ENCODE measurements around the gene P2RX5.
A peak's percentile ranks its signal among the peaks of the same experiment; 100 is the strongest.

Gene P2RX5

GRCh38 chr17:3647769-3648555 is 48.0 kb downstream of the P2RX5 start:
- DNase-seq: peak; percentile 0

- DNase-seq: no peak
Measured at GRCh38 chr17:3647251-3647650, 48.7 kb downstream of the P2RX5 start.

- no peak for DNase-seq
Measured at GRCh38 chr17:3645310-3645709, 50.6 kb downstream of the P2RX5 start.

GRCh38 chr17:3643889-3644349 is 52.0 kb downstream of the P2RX5 start:
- DNase-seq: no peak

GRCh38 chr17:3641717-3642486 is 54.1 kb downstream of the P2RX5 start:
- DNase-seq: no peak

- DNase-seq: no peak
Measured at GRCh38 chr17:3641014-3641413, 54.9 kb downstream of the P2RX5 start.

GRCh38 chr17:3639981-3640596 is 55.9 kb downstream of the P2RX5 start:
- no peak for DNase-seq

GRCh38 chr17:3636908-3637373 is 59.0 kb downstream of the P2RX5 start:
- no peak for DNase-seq

- peak; percentile 92 for DNase-seq
Measured at GRCh38 chr17:3636154-3636907, 59.6 kb downstream of the P2RX5 start, which contains the start of the genes CTNS and SHPK. Gene CTNS, plus strand, starts transcription at chr17:3636760. Its CDS starts 3,447 bp downstream, at chr17:3640207. Gene SHPK, minus strand, starts transcription at chr17:3636250. Its CDS starts 31 bp downstream, at chr17:3636219.

- no peak for DNase-seq
Measured at GRCh38 chr17:3635474-3636153, 60.3 kb downstream of the P2RX5 start.

GRCh38 chr17:3632287-3632686 is 63.7 kb downstream of the P2RX5 start:
- DNase-seq: no peak

GRCh38 chr17:3630781-3631180 is 65.2 kb downstream of the P2RX5 start:
- DNase-seq: no peak

- no peak for DNase-seq
Measured at GRCh38 chr17:3627769-3628167, 68.2 kb downstream of the P2RX5 start.

- no peak for DNase-seq
Measured at GRCh38 chr17:3626831-3627768, 68.9 kb downstream of the P2RX5 start.

Measured in NCI-H1092 treated with DMSO at 0.1 percent for 48 hours (cell line).